OCI-LY7 (cell line): ENCODE measurements around the gene ZDHHC3. TPM values are rescaled to one million over a fixed set of nuclear protein-coding genes. Genes with fewer than 3 reads are reported as not detected.

ENCODE experiments used
- BruUV-seq: library from RNA; stranded (reverse); fragments of 400-500 nt; replicated peaks from 2 replicates; lab custom pipeline; 2021; lab: Mats Ljungman, UMichigan
- CTCF ChIA-PET: fragments of 300-600 bp; sonication (Branson Sonifier 250); formaldehyde crosslinking; loops from one replicate; lab custom pipeline; 2022; ENCODE audit warnings: antibody characterized with exemption; ENCODE audit not compliant: unreplicated experiment; lab: Charles Lee
- POLR2A ChIA-PET: fragments of 300-600 bp; sonication (Branson Sonifier 250); formaldehyde crosslinking; loops from one replicate; lab custom pipeline; 2022; ENCODE audit warnings: antibody characterized with exemption; lab: Charles Lee
- DNase-seq: peaks from one replicate; pipeline ENCODE4 v3.0.0-alpha.2; 2015; ENCODE audit warnings: low spot score
- H2AFZ ChIP-seq: fragments of 200-600 bp; sonication (generic), shearing (Covaris generic); 2 replicates; pipeline ENCODE4 v1.6.1; 2014; ENCODE audit warnings: mild to moderate bottlenecking, antibody characterized with exemption, low read length, moderate library complexity
- H3K27ac ChIP-seq: fragments of 200-600 bp; sonication (generic); 2 replicates; pipeline ENCODE4 v1.5.1; 2014; ENCODE audit warnings: mixed run types, low read depth, mild to moderate bottlenecking, moderate library complexity, low read length, inconsistent platforms; ENCODE audit not compliant: poor library complexity, severe bottlenecking
- H3K36me3 ChIP-seq: fragments of 200-600 bp; sonication (generic); 2 replicates; pipeline ENCODE4 v1.6.1; 2014; ENCODE audit warnings: mild to moderate bottlenecking, antibody characterized with exemption, low read length, moderate library complexity, mixed read lengths; ENCODE audit not compliant: insufficient read depth
- H3K4me1 ChIP-seq: fragments of 200-600 bp; sonication (generic); 2 replicates; pipeline ENCODE4 v1.5.1; 2014; ENCODE audit warnings: mild to moderate bottlenecking, low read length; ENCODE audit not compliant: insufficient read depth, poor library complexity, severe bottlenecking
- H3K4me2 ChIP-seq: fragments of 200-600 bp; sonication (generic); 2 replicates; pipeline ENCODE4 v1.6.1; 2014; ENCODE audit warnings: mild to moderate bottlenecking, low read length
- H3K4me3 ChIP-seq: fragments of 200-600 bp; sonication (generic); 2 replicates; pipeline ENCODE4 v1.5.1; 2014; ENCODE audit warnings: mild to moderate bottlenecking, low read depth, low read length; ENCODE audit not compliant: poor library complexity, severe bottlenecking
- H3K79me2 ChIP-seq: fragments of 200-600 bp; sonication (generic); 2 replicates; pipeline ENCODE4 v1.6.1; 2016; ENCODE audit warnings: low read depth, mild to moderate bottlenecking, low read length, moderate library complexity, mixed read lengths; ENCODE audit not compliant: insufficient read depth
- H3K9me2 ChIP-seq: fragments of 200-600 bp; sonication (generic); 2 replicates; pipeline ENCODE4 v1.6.1; 2016; ENCODE audit warnings: mild to moderate bottlenecking, low read length, mixed read lengths; ENCODE audit not compliant: insufficient read depth
- H3K9me3 ChIP-seq: fragments of 200-600 bp; sonication (generic); 2 replicates; pipeline ENCODE4 v1.6.1; 2014; ENCODE audit warnings: mild to moderate bottlenecking, mixed run types, low read length, mixed read lengths
- H4K20me1 ChIP-seq: fragments of 200-600 bp; sonication (generic); 2 replicates; pipeline ENCODE4 v1.6.1; 2014; ENCODE audit warnings: mild to moderate bottlenecking, antibody characterized with exemption, low read length, moderate library complexity, mixed read lengths; ENCODE audit not compliant: insufficient read depth
- EZH2phosphoT487 ChIP-seq: fragments of 200-600 bp; sonication (generic); IDR thresholded peaks from 2 replicates; pipeline ENCODE4 v1.6.1; 2018; ENCODE audit warnings: low read depth, borderline replicate concordance, mild to moderate bottlenecking, mixed run types, antibody characterized with exemption, low read length, moderate library complexity, mixed read lengths
- intact Hi-C: fragments of 100-400 bp; cut with micrococcal nuclease; formaldehyde crosslinking; loops from one replicate; pipeline ENCODE4 v1.10.0; 2022; ENCODE audit not compliant: unreplicated experiment
- total RNA-seq, 2 experiments: library from RNA; depleted of rRNA in 1 of 2; stranded (reverse); fragments of >200 nt in 1 of 2; shearing (Covaris generic) in 1 of 2; gene quantifications; 2 replicates each; pipeline ENCODE4 v1.2.3, GENCODE V29; 2014 to 2022
- TF ChIP-seq, protein P1 (sequence below): fragments of 200-600 bp; sonication (generic); conservative IDR thresholded peaks from 2 replicates; pipeline ENCODE4 v1.5.1; 2014; ENCODE audit warnings: mild to moderate bottlenecking, antibody characterized with exemption, low read length, moderate library complexity, mixed read lengths

The ZDHHC3 gene
- total RNA-seq, 2 experiments from 2014 or later, result 53.1 to 53.6 TPM

DNA sequence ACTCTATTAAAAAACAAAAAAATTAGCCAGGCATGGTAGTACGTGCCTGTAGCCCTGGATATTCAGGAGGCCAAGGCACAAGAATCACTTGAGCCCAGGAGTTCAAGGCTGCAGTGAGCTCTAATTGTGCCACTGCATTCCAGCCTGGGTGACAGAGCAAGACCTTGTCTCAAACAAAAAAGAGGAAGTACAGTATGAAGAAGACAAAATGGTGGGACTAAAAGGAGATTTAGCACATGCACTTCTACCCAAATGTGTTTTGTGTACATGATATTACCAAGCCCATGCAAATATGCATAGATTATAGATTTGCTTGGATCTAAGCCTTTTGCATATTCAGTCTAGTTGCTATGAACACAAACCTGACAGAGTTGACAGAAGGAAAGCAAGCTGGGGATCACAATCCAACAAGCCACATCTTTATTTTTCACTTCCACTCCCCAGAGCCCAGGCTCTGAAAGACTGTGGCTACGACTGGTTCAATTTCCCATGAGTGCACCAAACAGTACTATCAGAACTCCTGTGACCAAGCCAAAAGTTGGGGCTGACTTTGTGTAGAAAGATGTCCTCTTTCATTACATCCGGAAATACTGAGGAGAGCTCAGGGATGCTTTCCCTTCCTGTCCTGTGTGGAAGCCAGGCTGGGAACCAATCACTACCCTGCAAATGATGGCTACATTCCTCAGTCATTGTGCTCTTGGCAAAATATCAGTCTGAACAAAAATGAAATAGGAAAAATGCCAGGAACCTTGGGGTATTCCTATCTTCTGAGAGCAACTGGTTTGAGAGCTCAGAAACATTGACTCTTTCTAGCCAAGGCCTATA is 52.1 kb downstream of the ZDHHC3 start:
- POLR2A ChIA-PET, result interaction anchor here (0.6 to 0.7 kb wide), 3 partner anchors 11 to 691 kb away, joined by 4 to 6 read pairs (median 4); no protein-coding TSS in a partner anchor

DNA sequence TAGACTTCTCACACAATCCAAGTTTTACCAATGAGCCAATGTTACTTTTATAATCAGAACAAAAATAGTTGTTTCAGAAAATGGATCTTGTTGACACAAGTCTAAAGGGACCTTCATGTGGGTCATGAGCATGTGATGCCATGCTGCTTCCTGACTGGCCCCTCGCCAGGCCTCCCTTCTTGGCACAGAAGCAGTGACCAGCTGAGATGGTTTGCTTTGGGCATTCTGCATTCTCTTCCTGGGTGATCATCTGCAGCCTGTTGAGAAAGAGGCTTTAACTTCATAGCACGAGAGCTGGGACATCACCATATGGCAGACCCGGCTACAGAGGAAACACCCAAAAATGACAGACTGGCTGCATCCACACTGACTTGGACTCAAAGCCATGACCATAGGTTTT is 55.9 kb downstream of the ZDHHC3 start:
- ChIA-PET POLR2A (no interaction called here), CTCF (no interaction called here)
- H4K20me1 ChIP-seq, result no peaks in the 10 kb centered on the region
- H3K4me2 ChIP-seq, result no peak overlapping the region
- TF ChIP-seq, protein P1, sequence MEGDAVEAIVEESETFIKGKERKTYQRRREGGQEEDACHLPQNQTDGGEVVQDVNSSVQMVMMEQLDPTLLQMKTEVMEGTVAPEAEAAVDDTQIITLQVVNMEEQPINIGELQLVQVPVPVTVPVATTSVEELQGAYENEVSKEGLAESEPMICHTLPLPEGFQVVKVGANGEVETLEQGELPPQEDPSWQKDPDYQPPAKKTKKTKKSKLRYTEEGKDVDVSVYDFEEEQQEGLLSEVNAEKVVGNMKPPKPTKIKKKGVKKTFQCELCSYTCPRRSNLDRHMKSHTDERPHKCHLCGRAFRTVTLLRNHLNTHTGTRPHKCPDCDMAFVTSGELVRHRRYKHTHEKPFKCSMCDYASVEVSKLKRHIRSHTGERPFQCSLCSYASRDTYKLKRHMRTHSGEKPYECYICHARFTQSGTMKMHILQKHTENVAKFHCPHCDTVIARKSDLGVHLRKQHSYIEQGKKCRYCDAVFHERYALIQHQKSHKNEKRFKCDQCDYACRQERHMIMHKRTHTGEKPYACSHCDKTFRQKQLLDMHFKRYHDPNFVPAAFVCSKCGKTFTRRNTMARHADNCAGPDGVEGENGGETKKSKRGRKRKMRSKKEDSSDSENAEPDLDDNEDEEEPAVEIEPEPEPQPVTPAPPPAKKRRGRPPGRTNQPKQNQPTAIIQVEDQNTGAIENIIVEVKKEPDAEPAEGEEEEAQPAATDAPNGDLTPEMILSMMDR, result no peak
- TF ChIP-seq EZH2phosphoT487, result no peak
- H3K36me3 ChIP-seq, result peaks cover 36% of the 10 kb centered on the region
- no peaks in the 10 kb centered on the region for H3K79me2 ChIP-seq
- BruUV-seq, result no TSS peak
- H2AFZ ChIP-seq, result no peak overlapping the region
- intact Hi-C loops, result no loop called here
- H3K9me2 ChIP-seq, result no peaks in the 10 kb centered on the region
- DNase-seq, result no peak
- H3K4me3 ChIP-seq, result no peak overlapping the region
- no peaks in the 10 kb centered on the region for H3K9me3 ChIP-seq
- H3K27ac ChIP-seq, result no peak overlapping the region
- no peaks in the 10 kb centered on the region for H3K4me1 ChIP-seq

More for the DNA sequence above, 52.1 kb downstream of the ZDHHC3 start:
- no peaks in the 10 kb centered on the region for H3K79me2 ChIP-seq
- no peak overlapping the region for H2AFZ ChIP-seq
- H3K9me3 ChIP-seq, result no peaks in the 10 kb centered on the region
- DNase-seq, result no peak
- intact Hi-C loops, result no loop called here
- H3K4me1 ChIP-seq, result no peaks in the 10 kb centered on the region
- H3K36me3 ChIP-seq, result peaks cover 62% of the 10 kb centered on the region
- no peak overlapping the region for H3K4me2 ChIP-seq
- no peak overlapping the region for H3K4me3 ChIP-seq
- TF ChIP-seq, protein P1, result no peak
- no peak for TF ChIP-seq EZH2phosphoT487
- CTCF ChIA-PET, result no interaction called here
- no peak overlapping the region for H3K27ac ChIP-seq
- H4K20me1 ChIP-seq, result no peaks in the 10 kb centered on the region
- no TSS peak for BruUV-seq
- no peaks in the 10 kb centered on the region for H3K9me2 ChIP-seq

DNA sequence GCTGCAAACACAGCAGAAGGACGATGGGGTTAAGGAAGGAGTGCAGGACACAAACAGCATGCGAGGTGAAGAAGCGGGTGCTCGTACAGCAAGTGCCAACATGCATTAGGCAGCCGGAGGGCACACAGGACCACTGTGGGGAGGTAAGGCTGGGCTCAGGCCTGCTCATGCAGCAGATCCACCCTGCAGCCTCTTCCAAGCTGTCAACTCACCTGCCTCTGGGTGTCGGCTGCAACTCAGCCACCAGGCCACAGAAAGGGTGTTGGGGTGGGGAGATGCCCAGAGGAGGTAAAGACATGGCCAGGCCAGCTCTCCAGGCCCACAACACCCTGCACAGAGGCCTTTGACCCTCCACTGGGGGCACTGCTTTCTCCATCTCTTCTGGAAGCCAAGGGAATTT is 57.4 kb downstream of the ZDHHC3 start:
- Histone ChIP-seq H3K9me3 (no peaks in the 10 kb centered on the region), H3K4me2 (no peak overlapping the region), H4K20me1 (no peaks in the 10 kb centered on the region), H3K36me3 (peaks cover 22% of the 10 kb centered on the region; the same call in 1 of the 2 replicates), H2AFZ (no peak overlapping the region), H3K27ac (no peak overlapping the region), H3K4me3 (no peak overlapping the region), H3K9me2 (no peaks in the 10 kb centered on the region), H3K4me1 (no peaks in the 10 kb centered on the region), H3K79me2 (no peaks in the 10 kb centered on the region)
- no peak for DNase-seq
- intact Hi-C loops, result no loop called here
- ChIA-PET CTCF (no interaction called here), POLR2A (no interaction called here)
- TF ChIP-seq, protein P1, result no peak
- no peak for TF ChIP-seq EZH2phosphoT487
- no TSS peak for BruUV-seq
